T-helper 22 cell (primary cell): ENCODE measurements around the gene CLHC1.

ENCODE experiments used
- DNase-seq: peaks from one replicate; pipeline ENCODE4 v3.0.0-alpha.2; 2020; ENCODE audit warnings: low read depth

CLHC1 gene

DNA sequence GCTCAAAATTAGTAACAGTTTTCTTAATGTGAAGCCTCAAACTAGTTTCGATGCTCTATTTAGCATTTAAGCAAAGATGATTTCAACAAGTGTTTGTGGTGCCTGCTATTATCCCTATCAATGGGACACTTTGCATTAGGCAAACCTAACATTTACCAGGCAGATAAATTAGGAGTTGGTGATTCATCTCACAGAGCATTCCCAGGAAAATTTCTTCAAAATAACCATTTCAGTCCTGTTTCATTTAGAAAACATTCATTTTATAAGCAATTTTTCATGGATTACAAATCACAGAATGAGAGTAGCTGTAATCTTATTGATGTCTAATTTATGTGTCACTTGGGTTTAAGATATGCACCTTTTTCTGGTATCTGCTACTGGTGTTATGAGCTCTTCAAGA lies 62.7 kb downstream of the CLHC1 start:
- no peak for DNase-seq

DNA sequence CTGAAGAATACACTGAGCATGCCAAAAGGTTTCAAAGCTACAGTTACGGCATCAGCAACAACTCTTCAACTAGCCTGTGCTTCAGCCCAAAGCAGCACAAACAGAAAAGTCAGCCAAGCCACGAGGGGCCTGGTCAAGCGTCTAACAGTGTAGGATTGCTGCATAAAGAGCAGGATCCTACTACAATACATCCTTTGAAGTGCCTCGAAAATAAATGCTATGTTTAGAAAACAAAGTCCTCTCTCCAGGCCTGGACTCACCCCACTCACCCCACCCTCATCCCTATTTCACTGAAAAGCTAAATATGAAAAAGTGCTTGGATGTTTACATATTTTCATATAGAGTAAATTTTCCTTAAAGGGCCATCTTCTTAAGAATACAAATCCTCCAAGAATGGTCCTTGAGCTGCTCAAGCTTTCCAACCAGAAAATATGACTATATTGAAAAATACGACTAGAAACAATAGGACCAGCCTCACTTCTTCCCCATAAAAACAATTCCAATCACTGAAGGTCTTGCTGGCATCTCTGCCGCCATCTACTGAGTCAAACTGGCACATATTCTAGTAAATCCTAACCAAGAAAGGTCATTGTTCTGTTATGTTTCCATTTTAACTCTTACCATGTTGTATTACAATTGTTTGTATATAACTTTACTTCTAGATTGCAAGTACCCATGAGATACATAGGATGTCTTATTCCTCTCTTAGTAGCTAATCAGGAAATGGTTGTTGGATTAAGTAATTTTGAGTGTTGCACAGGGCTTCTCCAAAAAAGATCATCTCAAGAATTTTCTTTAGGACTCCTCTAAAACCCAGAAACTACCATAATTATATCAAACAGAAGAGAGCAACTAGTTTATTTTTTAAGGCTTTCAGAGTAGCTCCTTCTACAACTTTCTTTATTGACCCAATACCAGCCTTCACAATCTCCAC lies 63.6 kb downstream of the CLHC1 start:
- DNase-seq = no peak

DNA sequence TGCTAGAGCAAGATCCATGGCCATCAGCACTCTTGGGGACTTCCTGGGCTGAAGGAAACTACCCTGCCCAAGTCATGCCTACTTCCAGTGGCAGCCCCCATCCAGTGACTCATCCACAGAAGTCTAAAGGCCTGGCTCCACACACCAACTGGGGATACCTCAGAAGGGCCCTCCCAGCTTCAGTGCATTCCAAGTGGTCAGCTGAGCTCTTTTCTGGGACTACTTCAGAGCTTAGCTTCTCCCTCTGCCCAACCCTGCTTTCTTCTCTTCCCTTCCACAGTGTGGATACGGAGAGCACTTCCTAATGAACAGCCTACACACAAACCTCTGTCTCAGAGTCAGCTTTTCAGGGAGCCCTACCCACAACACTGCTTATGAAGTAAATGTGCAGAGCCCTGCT lies 66.5 kb downstream of the CLHC1 start:
- no peak for DNase-seq

DNA sequence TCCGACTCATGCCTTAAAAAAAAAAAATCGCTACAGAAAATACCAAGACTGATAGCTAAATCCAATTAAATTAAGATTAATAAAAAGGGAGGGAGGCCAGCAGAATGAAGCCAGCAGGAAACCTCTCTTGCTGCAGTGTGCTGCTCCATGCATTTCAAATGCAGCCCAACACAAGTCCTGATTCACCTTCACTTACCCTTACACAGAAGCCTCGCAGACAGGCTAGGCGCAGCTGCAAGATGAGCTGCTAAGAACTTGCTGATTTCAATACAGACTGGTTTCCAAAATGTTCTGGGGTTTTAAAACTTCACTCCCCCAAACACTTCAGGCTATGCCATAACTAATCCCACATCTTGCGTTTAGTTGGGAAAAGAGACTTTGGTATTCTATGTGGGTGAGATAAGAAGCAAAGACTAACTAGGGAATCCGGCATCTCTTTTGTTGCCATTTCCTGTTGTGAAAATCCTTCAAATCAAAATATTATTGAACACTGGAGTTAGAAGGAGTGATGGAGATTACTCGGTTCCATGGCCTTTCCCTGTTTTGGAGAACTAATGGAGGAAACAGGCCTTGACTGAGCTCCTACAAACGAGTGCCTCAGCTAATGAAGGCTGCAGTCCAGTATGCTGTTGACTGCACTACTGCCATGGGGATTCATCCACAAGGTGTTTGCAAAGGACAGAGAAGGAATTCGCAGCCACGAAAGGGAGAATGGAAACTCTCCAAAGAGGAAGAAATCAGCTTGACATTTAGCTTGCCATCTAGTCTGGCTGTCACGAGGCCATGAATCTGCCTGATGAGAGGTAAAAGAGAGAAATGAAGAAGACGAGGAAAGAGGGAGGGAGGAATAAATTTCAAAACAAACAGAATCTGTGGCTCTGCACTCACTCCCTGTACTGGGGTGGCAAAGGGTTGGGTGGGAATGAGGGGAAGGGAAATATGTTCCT lies 67.3 kb downstream of the CLHC1 start:
- DNase-seq = no peak

DNA sequence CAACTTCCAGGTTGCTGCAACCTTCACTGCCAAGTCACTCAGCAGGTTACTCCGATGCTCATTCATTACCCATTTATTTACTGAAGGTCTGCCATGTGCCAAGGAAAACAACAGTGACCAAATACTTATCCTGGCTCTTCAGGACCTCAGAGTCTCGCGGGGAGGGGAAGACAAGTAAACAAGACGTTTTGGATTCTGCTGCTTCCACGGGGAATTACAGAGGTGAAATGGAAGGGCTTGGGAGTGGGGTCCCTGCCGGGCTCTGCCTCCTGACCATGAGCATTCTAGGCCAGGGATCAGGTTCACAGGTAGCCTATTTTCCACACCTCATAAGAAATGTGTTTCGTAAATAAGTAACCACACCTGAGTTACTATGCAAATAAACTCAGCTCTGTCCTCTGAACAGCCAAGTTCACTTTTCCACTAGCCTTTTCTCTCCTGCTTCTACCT lies 68.1 kb downstream of the CLHC1 start:
- no peak for DNase-seq

DNA sequence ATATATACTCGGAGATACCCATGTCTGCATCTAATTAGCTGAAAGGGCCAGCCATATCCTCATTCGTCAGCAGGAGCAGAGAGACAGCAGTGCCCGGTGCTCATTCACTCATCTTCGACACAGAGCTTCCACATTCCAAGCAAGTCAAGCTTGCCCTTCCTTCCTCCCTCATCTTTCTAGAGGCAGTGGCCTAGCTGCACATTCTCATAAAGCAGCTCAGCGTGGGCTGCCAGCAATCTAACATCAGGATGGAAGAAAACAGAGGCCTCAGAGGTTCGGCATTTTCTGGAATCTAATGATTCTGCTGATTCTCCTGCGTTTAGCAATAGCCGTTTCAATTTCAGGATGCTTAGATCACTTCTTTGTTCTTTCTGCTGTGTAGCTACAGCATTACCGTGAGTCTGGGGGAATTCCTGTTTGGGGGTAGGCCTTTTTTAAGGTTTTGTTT lies 68.8 kb downstream of the CLHC1 start:
- no peak for DNase-seq

DNA sequence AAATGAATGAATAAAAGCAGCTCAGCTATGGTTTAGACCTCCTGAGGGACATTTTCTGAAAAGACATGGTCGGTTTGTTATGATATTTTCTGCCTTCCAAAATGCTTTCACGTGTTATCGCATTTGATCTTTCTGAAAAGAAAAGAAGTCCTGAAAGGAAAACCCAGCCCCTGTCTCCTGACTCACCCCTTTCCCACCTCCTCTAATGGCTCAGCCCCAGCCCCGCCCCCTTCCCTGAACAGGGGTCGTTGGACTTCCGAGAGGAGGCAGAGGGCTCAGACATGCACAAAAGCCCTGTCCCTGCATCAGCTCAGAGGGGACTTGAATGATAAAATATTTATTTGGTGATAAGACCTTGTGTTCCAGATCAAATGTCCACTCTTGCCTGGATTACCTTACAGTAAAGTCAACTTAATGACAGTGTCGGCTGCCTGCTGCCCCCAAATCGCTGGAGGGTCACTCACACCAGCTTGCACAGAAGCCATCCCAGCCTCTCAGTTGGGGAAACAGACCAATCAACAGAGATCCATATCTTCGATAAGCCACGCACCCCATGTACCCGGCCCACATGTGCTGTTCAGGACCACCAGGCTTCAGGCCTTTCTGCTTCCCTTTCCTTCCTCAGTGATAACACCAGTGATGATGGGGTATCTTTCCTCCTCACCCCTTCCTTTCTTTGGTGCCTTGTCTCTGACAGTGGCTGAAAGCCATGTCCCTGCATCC lies 69.6 kb downstream of the CLHC1 start:
- DNase-seq = no peak

DNA sequence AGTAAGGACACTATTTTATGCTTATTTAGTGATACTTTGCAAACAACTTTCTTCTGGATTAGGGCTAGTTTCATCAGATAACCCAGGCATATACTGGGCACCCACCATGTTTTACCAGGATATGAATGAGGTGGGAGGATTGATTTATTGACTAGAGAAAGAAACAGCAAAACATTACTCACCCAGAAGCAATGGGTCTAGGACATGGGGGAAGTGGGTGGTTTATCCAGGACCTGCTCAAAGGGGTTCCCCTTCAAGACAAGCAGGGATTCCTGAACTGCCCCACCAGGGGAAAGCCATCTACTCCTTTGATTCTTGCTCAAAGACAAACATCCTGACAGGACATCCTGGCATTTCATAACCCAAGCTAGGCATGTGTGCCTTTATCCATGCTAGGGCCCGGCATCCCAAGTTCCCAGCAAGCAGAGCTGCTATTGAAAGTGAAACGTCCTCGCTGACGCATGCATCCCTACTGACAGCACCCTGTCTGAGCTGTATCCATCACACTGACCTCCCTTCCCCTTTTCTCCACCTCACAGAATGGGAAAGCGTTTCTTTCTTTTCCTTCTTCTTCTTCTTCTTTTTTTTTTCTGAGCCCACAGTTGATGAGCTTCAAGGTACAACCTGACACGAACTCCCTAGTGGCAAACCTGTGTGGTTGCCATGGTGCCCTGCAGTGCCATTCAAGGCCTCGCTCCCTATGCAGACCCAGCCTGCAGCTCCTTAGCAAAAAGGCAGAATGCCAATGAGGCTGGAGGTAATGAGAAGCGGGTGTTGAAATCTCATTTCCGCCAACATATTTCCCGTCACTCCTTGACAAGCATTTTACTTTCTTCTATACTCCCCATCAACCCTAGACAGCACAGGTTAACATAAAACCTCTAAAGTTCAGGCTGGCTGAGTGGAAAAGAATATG lies 70.5 kb downstream of the CLHC1 start:
- DNase-seq = no peak

DNA sequence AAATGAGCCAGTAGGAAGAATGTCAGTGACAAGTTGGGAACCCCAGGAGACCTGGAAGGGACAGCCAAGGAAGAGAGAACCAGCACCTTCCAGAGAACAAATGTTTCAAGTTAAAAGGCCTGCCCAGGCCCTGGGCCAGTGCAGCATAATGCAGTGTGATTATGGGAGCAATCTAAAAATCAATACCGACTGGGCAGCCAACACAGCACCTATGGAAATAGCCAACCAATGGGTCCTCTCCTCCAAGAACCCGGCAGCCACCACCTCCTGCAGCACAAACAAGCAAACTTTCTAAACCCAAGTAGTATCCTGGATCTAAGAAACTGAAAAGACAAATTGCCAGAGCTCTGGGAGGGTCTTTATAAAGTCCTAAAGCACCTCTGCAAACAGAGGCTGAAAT lies 71.7 kb downstream of the CLHC1 start:
- DNase-seq = no peak

DNA sequence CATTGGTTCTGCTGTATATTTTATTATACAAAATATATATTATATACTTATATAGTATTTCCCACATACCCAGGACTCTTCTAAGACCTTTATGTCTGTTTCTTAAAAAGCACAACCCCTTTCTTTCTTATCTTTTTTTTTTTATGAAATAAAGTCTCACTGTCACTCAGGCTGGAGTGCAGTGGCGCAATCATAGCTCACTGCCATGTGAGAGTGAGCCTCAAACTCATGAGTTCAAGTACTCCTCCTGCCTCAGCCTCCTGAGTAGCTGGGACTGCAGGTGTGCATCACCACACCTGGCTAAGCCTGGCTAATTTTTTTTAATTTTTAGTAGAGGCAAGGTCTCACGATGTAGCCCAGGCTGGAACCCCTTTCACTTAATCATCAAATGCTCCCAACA lies 72.3 kb downstream of the CLHC1 start:
- DNase-seq = no peak

DNA sequence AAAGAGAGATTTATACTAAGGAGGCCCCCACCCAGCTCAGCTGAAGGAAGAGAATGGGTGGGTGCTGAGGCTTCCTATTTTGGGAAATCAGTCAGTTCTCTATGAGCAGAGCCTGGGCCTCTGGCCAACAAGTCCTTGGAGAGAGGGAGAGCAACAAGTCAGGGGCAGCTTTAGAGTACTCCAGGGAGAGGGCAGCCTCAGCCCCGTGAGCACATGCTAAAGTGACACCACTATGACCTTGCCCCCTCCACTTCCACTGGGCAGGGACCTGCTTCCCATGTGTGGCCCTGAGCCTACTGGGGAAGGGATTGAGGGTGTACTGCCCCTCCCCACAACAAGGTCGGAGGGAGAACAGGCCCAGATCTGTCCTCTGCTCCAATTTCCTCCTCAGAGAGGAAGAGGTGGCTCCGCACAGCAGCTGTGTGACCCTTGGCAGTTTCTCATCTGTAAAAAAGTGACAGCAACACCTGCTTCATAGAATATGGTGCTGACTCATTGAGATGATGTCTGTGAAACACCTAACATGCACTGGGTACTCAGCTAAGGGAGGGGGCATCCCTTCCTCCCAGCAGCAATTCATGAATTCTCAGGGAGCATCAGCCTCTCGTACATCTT lies 72.9 kb downstream of the CLHC1 start:
- no peak for DNase-seq

DNA sequence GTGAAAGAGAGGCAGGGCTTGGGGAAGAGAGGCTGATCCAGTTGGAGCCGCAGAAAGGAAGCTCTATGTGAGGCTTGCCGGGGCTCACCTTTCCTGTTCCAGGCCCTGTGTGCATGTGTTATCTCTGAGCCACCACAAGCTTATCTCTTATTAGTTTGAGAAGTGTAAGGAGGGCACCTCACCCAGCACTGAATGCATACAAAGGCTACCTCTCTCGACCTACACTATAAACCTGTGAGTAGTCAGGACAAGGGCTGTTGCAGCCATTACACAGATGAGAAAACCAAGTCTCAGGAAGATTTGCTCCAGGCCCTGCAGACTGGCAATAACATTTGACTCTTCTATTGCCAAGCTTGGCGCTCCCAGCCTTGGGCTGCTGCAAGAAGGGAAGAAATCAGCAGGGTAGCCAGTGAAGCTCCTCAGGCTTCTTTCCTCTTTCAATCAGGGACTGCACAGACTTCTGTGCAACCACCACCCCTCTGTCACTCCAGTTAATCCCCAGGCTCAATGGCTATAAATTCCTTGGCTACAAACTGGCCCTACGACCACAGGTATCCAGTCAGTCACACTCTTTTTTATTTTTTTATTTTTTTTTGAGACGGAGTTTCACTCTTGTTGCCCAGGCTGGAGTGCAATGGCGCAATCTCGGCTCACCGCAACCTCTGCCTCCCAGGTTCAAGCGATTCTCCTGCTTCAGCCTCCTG lies 73.8 kb downstream of the CLHC1 start:
- no peak for DNase-seq

DNA sequence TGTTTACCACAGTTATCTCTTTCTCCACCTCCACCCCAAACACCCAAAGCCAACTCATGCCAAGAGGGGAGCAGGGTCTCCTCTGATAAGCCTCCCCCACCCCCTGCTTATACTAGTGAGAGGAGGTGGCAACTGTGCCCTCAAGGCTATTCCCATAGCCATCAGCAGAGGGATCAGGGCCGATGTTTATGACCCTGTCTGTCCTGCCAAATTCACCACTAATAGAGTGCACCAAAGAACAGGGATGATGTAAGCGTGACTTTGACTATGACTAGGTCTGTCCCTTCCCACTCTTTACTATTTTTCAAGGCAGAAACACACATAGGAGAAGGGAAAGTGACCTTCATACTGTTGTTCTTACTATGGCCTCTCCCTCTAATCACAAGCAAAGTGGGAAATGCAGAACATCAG lies 74.6 kb downstream of the CLHC1 start:
- DNase-seq = no peak

DNA sequence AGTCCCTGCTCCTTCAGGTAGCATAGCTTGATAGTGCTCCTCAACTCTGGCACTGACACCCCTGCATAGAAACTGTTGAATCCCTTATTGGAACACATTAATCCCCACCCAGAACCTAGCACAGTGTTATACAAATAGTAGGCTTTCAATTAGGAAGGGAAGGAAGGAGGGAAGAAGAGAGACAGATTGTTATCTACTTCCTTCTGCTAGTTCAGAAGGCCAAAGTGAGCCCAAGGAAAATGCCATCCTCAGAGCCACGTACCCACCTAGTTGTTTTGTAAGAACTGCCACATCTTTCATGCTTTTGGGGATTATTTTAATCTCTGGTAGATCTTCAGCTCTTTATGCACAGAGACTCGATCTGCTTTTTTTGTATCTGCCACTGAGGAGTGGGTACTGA lies 75.1 kb downstream of the CLHC1 start:
- DNase-seq = no peak

DNA sequence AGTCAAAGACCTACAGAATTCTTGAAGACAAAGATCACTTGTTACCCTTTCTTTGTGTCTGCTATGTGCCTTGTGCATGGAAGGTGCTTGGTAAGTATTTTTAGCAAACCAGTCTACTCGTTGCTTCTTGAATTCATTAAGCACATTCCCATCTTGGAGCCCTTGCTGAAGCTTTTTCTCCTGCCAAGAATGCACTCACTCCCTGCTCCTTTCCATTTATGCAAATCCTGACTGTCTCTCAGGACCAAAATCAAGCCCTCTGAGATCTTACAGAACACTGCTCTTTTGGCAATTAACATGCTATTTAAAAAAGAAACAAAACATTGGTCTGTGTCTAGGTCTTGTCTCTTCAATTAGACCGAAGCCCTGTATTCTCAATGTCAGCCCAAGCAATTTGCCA lies 75.8 kb downstream of the CLHC1 start:
- no peak for DNase-seq

DNA sequence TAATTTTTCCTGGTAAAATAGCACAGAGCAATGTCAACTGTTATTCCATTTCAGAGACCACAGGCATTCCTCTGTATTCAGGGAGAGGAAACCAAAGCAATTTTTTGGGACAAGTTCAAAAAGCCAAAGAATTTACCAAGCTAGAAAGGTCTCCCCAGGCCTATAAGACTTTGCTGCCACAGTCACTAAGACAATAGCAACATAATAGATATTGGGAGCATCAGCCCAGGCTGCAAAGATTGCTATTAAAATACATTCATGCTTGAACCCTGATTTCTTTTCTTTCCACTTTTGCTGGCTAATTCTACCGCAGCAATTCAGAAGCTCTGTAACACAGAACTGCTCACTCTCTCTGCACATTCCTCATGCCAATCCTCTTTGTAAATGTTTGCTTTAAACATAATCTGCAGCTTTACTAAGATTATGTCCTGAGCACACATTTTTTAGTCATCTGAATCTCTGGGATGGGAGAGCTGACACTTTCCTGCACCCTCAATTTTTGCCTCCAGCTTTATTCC lies 76.3 kb downstream of the CLHC1 start:
- no peak for DNase-seq

DNA sequence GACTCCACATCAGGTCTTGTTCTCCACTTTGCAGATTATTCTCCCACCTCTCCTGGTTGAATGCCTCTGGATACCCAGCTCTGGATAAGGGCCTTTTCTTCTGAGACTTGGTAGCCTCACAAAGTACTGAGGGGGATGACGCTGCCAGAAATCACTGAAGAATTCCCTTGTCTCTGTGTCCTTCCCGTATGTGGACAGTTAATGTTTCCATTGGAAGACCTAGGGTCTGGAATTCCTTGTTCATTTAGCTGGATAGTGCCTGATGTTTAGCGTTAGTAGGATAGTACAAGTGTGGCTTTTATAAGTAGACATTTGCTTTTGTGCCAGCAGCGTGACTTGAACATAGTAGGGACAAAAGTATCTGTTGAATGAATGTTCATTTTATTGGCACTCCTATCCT lies 76.9 kb downstream of the CLHC1 start:
- no peak for DNase-seq

DNA sequence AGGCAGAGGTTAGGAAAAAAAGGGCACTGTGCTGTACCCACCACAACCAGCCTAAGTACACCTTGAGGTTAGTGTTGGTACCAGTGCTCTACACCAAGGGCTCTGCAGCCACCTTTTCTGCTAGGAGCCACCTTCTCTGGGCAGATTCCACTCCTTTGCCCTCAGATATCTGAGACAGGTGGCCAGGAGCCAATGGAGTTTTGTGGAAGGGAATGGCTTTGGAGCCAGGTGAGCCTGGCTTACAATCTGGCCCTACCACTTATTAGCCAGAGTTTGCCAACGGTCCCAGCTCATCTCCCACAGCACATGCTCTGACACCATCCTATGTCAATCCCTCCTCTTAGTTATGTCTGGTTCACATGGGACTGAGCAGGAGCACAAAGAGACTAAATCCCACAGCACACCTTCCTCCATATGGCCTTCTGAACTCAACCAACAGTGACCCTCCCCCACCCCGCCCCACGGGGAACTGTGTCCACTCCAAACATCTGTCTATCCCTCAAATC lies 77.5 kb downstream of the CLHC1 start:
- DNase-seq = no peak

DNA sequence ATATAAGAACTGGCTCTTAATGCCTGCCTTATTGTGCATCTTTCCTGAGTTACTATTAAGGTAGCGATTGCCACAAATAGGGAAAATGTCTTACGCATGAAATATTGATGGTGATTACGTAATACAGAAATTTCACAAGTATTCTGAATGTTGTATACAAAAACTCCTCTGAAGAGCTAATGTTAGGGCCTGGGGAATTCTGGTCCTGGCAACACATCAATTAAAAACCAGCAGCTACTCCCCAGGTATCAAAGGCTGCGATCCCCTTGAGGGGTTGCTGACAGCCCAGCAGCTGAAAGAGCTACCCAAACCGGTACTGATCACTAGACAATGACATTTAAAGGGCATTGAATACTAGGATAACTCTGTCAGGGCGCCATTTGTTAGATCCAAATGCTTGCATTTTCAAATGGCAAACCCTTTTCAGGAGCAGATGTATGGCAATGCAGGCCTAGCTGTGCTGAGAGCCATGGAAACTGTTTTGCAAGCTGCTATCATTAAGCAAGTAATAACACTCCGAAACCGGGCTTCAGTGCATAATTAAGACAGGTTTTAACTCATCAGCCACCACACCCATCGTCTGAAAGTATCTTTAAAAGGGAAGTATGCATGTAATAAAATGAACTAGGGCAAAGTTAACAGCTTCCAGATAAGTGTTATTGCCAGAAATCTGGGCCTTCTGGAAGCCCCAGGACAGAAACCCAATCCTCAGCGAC lies 78.4 kb downstream of the CLHC1 start:
- DNase-seq = no peak
